NCI-H2081 (cell line): ENCODE data around the gene ANKRA2.
"Not testable (repeated sequence)": the region's sequence is repeated elsewhere in the genome, so short reads cannot be mapped to it uniquely, and the experiment has no call there.

Experiments used
- DNase-seq, 2 experiments: peaks; one replicate each; lab custom pipeline; 2025; lab: John Stamatoyannopoulos, UW

Gene ANKRA2

DNA sequence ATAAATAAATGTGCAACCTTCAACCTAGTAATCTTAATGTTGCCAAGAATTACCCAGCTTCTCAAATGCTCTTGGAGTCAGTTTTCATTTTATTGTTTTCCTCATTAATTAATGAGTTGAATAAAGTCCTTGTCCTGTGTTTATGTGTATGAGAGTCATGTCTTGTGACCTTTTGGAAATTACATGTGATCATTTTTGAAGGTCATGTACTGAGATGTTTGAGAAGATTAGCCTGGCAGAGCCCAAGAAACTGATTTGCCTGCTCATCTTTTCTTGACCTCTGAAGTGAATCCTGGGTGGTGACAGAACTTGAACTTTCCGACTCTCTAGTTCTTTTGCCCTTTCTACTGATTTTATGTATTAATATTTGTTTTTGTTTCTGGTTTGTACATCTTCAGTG lies 15.4 kb downstream of the ANKRA2 start:
- no peak for DNase-seq

DNA sequence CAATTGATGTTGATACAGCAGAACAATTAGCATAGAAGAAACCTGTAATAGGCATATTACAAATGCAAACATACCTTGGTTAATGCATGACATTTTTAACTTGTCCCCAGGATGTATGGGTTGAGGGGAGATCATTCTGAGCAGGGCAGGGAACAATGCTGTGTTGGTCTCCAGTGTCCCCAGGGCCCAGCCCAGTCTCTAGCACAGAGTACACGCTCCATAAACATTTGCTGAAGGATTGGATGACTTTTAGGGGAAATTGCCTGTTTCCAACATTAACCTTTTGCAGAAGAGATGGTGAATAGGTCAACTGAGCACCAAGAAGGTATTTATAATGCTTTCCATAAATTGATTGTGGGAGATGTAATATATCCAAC lies 20.0 kb downstream of the ANKRA2 start:
- DNase-seq, result no peak

DNA sequence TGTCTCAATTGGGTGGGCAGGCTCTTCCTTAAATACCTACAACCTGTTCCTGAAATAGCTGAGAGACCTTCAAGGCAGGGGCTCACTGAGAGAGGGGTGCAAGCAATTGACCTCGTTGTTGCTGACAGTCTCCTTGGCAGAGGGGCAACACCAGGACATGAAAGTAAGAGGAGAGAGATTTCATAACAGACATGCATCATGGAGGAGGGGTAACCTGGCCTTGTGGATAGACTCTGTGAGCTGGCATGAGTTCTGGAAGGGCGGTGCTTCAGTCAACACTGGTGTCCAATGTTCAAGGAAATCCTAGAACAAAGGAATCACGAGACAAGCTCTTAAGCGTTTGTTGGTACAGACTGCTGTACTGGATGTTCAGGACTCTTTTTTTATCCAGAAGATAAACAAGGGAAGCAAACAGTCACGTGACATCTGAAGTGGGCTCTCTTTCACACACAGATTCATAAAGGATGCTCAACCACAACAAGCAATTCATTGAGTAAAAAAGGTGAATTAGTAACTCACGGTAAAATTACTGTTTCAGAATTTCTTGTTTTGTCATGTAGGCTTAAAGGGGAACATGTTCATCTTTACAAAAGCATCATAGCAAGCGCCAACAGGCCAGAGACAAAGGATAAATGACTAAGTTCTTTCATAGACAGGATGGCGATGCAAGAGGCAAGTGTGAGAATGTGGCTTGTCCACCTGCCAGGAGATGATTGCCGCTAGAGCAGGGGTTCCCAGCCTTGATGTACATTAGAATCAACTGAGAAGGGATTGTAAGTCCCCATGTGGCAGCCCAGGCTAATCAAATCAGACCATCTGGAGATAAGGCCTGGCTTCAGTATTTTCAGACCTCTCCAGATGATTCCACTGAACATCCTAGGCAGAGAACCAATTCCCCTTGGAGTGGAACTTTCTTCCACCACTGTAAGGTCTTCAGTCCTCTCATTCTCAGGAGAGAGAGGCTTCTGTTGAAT lies 20.7 kb downstream of the ANKRA2 start:
- peak; percentile 39 to 64 for DNase-seq

DNA sequence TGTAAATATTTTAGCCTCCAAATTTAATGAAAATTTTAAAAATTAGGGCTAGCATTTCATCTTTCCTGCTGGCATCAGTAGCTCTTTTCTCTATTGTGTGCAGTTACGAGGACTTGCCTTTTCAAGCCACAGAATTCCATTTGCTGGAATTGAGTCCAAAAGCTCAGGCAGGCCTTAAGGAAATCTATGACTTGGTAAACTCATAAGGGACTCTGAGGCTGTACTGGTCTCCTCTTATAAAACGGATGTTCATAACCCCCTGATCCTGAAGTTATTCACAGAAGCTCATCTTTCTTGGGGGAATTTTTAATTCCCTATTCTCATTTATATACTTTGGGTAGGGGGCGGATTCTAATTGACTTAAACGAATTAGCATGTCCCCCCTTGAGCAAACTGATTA lies 23.4 kb downstream of the ANKRA2 start:
- DNase-seq, result no peak

DNA sequence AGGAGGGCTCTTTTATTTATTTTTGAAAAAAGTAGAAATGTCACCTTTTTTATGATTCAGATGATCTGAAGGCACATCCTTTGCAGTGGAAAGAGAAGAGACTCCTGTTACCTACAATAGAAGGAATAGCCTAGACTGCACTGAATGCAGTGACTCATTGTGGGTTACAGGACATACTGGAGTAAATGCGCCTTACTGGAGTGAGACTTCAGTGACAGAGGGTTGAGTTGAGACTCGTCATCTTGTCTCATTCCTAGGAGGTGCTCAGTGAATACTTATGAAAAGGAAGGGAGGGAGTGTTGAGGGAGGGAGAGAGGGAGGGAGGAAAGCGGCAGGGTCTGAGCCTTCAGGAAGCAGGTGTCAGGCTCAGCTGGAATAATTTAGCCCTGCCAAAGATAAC lies 25.2 kb downstream of the ANKRA2 start:
- no peak for DNase-seq

DNA sequence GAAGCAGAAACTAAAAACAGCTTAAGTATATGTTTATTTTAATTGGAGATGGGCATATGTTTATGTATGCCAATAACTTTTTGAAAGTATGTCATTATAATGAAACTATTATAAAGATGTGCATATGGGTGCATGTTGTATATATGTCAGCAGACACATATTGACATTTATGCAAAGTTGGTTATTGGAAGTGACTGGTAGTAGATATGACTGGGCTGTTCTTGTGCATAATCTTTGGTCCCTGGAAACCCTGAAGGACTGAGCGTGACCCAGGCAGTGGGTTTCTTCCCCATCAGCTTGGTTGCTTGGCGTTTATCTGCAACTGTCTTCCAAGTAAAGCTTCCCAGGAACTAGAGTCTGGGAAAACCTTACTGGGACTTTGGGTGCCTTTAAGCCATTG lies 25.7 kb downstream of the ANKRA2 start:
- DNase-seq, result no peak

DNA sequence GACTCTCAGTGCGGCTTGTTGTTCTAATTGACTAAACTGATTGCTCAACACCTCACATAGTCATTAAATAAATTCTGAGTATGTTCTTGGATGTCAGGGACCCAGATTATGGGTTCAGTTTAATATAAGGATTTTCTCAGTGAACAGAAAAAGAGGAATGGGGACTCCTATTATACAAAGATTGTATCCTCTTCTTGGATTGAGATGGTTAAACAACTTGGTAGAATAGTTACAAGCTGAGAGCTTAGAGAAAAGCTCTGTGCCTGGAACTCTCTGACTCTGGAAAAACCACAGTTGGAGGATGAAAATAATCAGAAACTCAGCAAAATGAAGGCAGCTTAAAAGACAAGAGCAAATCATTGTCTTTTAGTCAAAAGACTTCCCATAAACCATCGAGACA lies 30.5 kb downstream of the ANKRA2 start:
- DNase-seq, result no peak

DNA sequence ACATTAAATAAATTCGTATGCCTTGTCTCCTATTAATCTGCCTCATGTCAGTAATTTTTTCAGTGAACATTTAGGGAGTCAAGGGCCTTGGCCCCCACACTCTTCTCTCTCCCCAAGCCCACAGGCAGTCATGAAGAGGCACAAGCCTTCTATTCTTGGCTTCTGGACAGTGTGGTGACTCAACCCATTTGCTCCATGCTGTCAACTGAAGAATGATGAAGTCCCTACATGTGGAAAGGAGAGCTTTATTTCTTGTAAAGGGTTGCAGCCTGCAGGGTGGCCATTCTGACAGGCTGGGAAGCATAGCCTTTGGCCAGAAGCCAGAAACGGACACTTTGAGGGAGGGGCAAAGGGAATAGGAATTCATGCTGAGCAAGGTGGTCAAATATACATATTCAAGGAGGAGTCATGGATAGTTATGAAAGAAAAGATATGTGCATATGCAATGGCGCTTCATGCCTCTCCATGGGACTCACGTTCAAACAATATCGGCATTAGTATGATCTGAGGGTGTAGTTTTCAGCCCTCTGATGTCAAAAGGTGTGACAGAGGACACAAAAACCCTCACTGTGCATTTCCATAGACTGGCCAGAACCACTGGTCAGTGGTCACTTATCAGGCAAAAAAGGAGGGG lies 31.3 kb downstream of the ANKRA2 start:
- DNase-seq, result no peak

DNA sequence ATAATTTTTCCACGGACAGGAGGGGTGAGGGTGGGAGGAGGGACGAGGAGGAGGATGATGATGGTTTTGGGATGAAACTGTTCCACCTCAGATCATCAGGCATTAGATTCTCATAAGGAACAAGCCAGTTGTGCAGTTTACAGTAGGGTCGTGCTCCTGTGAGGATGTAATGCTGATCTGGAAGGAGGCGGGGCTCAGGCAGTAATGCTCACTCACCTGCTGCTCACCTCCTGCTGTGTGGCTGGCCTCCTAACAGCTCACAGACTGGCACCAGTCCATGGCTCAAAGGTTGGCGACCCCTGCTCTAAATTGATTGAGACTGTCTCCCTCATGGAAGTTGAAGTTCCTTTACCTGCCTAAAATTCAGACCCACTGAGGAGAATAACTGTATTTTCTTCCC lies 33.2 kb downstream of the ANKRA2 start:
- DNase-seq, result no peak

DNA sequence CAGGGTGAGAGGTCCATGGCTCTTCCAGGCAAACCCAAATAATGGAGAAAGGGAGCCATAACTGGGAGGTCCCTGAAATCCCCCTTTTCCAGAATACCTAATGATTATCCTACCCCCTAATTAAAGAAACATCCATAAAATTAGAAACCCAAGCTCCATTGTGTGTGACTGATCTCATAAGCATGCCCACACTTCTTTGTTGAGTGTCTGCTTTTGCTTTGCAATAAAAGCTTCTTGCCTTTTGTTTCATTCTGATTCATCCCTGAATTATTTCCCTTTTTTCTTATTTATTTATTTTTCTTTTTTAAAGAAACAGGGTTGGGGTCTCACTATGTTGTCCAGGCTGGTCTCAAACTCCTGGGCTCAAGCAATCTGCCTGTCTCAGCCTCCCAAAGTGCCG lies 34.1 kb downstream of the ANKRA2 start:
- DNase-seq, result no peak

DNA sequence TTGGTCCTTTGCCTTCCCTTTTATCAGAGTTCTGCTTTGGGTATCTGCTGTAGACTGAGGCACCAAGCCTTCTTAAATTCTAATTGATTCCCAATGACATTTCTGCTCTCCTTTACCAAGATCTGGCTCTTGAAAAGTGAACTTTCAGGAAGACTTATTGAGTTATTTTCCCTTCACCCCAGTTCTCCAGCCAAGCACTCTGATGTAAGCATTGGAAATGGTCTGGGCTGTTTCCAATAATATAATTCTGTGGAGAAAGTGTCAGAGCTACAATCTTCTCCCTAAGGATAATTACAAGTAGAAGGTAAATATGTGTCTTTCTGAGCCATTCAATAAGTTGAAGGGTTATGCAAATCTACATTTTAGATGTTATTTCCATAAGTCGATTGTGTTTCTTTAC lies 36.4 kb downstream of the ANKRA2 start:
- no peak for DNase-seq

DNA sequence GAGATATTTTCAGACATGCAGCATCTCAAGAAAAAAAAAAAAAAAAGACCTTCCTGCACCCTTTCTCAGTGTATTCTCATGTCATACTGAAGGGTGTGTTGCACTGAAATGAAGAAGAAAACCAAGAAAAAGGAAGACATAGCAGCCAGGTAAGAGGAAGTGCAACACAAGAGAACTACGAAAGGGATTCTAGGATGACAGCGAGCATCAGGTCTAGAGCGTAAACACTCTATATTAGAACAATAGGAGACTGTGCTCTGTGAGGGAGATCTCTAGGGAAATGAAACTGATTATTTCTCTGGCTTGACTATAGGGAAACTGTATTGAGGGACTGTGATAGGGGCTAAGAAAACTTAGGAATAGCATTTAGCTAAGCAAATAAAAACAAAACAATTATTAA lies 37.2 kb downstream of the ANKRA2 start:
- DNase-seq, result no peak

DNA sequence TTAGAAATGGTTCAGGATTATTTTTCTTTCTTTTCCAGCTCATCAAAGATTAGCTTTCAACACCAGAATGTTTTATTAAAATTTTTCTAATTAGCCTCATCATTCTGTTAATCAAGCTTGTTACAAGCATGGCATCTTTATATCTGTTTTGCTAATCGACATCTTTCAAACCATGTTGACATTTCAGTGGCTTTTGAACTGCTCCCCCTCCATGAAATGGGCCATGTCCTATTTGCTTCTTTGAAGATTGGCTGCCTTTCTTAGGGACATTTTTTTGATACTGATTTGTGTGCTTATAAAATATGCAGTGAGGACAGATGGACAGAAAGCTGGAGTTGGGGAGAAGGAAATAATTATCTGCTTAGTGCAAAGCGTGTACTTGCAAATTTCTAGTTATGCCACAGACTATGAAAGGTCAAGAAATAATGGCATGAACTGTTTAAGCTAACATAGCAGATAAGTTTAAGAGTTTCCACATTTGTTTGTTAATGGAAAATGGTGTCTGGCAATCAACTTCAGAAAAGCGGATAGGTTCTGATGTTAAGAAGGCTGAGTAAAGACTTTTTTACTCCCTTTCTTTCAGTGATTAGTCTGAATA lies 39.7 kb downstream of the ANKRA2 start:
- no peak for DNase-seq

DNA sequence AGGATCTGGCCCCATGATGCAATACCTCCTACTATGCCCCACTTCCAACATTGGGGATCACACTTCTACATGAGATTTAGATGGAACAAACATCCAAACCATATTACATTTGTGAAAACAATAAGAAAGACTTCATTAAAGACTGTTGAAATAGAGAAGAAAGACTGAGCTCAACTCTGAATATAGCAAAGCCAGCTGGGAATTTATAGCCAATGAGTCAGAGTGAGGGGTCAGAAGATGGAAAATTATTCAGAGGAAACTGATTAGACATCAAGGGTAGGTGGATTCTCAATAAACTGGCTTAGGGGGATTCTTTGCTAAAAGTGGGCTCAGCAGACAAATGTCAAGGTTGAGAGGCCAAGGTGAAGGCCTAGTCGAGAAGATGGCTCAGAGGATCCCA lies 41.6 kb downstream of the ANKRA2 start:
- no peak for DNase-seq

DNA sequence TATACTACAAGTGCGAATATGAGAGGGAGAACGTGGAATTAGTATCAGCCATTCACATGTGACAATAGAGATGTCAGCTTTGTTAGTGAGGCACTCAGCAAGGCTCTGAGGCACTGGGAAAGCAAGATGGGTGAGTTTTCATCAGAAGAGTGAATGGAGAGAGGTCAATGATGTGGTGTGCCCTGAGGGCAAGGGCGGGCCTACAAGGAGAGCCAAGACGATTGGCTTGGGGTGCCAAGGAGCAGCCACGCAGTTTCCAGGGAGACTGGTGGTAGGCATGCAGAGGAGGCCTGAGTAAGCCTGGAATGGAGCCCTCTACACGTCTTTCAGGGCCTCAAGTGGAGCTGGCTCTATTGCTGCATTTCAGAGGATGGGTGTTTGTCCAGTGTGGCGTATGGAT lies 42.5 kb downstream of the ANKRA2 start:
- no peak for DNase-seq

DNA sequence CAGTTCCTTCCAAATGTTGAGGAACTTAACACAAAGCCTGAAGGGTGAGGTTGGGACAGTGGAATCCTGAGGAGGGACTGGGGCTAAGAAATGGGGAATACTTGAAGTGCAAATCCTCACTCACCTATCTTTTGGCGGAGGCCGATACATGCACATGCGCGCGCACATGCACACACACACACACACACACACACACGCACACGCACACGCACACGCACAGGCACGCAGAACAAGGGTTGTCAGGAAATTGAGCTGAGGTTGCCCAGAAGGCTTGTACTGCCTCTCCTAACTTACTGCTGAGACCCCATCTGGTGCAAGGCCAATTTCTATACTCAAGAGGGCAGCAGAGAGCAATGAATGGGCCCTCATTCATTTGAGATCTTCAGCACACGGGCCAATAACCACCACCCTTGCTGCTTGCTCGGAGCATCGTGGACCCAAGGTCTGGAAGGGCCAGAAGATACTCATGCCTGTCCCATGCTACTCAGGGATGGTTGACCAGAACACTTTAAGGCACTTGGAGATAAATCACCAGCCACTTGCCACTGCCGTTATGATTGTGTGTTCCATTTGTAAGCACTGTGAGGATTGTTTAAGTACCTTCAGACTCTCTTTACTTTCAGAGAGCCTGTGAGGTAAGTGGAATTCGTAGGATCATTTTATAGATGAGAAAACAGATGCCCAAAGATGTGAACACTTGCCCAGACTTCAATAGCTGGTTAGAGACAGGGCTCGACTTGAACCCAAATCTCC lies 45.7 kb downstream of the ANKRA2 start:
- DNase-seq, result peak; percentile 65 to 68

DNA sequence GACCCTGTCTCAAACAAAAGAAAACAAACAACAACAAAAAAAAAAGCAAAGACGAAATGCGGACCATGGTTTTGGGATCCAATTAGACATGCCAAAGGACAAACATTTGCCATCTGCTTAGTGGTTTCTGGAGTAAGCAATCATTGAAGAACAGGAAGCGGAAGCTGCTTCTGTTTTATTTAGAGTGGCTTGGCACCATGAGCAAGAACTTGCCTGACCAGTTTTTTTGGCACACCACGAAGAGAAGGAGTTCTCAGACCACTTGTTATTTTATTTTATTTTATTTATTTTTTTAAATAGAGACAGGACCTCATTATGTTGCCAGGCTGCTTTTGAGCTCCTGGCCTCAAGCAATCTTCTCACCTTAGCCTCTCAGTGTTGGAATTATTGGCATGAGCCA lies 50.2 kb downstream of the ANKRA2 start:
- peak; percentile 14 to 70 for DNase-seq

DNA sequence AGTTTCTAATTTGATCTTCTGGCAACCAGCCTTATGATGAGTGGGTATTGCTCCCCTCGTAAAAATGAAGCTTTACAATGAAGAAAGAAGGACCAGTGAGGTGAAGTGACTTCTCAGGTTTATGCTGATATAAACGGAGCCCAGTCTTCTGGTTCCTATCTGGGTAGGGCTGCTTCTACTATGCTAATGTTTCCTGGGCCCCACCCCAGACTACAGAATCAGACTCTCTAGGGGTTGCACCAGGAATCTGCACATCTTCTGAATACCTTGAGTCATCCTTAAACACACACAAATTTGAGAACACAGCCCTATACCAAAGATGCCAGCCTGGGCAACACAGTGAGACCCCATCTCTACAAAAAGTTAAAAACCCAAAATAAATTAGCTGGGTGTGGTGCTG lies 51.0 kb downstream of the ANKRA2 start:
- no peak for DNase-seq

DNA sequence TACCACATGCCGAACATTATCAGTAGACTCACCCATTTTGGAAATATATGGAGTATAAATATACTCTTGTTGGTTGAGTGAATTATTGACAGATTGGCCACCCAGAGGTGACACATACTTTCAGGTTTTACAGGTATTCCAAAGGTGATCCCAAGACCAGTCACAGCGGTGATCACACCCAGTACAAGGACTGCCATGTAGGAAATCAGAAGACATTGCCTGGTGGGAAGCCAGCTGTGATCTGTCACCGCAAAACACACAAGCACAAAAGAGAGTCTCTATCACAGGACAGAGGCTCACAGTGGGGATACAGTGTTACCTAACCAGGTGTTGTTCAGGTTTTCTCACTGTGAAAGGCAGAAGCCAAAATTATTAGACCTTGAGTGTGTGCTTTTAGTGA lies 51.4 kb downstream of the ANKRA2 start:
- DNase-seq, result peak; percentile 59 to 88

DNA sequence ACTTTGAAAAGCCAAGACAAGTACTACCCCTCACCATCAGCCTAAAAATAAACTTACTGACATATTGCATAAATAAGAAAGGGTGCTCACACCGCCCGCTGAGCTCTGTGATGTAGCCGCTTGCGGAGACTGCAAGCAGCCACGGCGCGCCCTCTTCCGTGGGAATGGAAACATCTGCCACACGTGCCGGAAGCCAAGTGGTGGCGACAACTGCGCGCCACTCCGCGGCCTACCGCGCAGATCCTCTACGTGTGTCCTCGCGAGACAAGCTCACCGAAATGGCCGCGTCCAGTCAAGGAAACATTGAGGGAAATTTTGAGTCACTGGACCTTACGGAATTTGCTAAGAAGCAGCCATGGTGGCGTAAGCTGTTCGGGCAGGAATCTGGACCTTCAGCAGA lies 56.9 kb downstream of the ANKRA2 start:
- not testable (repeated sequence) for DNase-seq

DNA sequence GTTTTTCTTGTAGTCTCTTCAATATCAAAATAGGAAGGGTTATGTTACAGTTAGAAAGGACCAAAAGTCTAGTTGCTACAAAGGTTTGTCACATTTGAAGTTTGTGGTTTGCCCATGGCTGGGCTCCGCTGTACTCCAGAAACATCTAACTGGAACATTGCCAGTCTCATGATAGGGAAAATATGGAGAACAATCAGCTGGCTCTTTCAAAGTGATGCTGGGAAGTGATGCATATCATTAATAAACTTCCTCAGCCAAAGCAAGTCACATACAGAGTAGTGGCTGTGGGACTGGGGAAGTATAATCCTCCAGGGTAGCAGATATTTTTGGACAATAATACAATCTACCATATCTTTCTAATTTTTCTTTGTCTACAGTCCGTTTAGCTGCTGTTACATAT lies 58.4 kb downstream of the ANKRA2 start:
- DNase-seq, result no peak

DNA sequence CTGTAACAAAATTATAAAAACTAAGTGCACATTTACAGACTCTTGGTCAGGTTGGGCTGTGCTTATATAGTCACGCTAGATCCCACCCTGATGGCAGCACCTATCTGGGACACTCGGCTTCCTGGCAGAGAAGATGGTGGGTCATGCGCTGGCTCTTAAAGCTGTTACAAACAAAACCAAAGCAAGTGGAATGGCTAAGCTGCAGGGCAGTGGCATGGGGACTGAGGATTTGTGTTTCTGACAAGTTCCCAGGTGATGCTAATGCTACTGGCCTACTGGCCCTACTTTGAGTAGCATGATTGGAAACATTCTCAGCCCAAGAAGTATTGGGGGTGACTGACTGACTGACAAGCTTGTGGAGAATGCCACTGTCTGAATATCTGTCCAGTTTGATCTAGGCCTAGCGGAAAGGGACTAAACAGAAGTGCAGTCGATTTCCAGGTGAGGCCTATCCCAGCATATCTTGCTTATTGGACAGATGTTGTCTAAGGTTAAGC lies 58.9 kb downstream of the ANKRA2 start:
- no peak for DNase-seq
